NCI-H226 (cell line): ENCODE data around the gene ANKS4B.
A peak's percentile ranks its signal among the peaks of the same experiment; 100 is the strongest.
"Not testable (repeated sequence)": the region's sequence is repeated elsewhere in the genome, so short reads cannot be mapped to it uniquely, and the experiment has no call there.

Source experiments
- DNase-seq: peaks from one replicate; pipeline ENCODE4 v3.0.0-alpha.2; 2015

Gene ANKS4B

GRCh38 chr16:21222495-21223337 is 10.8 kb upstream of the ANKS4B start:
- DNase-seq = no peak

DNA sequence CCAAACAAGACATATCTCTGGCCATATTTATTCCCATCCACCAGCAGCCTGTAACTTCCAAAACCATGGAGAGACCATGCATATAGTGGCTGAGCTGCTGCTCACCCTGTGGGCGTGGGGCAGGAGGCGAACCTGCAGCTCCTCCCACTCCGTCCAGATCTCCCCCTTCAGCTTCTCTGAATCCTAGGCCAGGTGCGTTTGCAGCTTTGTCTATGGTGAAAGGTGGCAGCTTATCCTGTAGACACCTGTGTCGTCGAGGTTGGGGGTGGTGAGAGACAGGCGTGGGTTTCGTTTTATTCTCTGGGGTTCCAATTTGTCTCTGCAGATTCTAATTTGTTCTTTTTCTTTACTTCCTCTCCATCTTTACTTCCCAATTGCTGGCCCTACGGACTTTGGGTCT is 9.7 kb upstream of the ANKS4B start:
- DNase-seq = no peak

- no peak for DNase-seq
Measured at GRCh38 chr16:21224800-21225199, 8.7 kb upstream of the ANKS4B start.

DNA sequence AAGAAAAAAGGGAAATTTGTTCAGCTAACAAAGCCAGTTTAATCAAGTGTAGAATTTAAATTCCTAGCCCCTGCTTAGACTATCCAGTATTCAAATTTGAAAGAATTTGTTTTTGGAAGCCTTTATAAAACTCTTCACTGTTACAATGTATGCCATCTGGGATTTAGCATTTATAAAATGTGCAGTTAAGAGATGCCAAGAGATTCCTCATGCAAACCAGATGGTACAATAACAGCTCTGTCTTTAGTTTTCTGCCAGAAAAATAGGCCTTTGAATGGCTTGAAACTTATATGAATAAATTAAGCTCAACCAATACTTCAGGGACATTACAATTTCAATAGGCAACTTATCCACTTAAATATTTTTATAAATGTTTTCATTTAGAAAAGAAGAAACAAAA is 6.8 kb upstream of the ANKS4B start:
- DNase-seq = no peak

DNA sequence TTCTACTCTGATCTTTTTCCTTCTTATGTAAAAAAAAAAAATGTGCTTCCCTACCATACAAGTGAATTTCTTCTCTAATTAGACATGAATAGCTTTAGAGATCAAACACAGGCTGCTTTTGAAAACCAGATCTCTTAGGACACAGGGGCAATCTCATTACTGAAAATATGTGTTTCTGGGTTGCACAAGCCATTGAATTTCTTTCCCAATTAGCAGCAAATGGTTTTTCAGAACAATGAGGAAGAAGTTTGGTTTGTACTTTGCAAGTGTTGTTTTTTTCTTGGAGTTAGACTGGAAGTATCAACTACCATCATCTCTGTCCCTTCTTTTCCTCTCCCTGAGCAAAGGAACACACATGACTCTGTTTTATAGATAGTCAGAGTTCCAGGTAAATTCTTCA is 5.6 kb upstream of the ANKS4B start:
- DNase-seq = no peak

- DNase-seq = no peak
Measured at GRCh38 chr16:21228361-21228872, 5.1 kb upstream of the ANKS4B start.

- DNase-seq = no peak
Measured at GRCh38 chr16:21233045-21233520, 416 bp upstream of the ANKS4B start.

GRCh38 chr16:21235199-21235585 is 1.7 kb downstream of the ANKS4B start:
- no peak for DNase-seq

DNA sequence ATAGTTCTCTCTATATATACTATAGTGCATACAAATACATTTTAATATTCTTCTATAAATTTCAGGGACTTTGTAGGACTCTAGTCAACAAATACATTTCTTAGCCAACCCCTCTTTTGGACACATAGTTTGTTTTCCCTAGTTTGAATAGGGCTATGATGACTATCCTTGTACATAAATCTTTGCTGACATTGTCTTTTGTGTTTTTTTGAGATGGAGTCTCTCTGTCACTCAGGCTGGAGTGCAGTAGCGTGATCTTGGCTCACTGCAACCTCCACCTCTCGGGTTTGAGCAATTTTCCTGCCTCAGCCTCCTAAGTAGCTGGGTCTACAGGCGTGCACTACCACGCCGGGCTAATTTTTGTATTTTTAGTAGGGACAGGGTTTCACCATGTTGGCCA is 3.3 kb downstream of the ANKS4B start:
- no peak for DNase-seq

- no peak for DNase-seq
Measured at GRCh38 chr16:21239646-21240045, 6.1 kb downstream of the ANKS4B start.

DNA sequence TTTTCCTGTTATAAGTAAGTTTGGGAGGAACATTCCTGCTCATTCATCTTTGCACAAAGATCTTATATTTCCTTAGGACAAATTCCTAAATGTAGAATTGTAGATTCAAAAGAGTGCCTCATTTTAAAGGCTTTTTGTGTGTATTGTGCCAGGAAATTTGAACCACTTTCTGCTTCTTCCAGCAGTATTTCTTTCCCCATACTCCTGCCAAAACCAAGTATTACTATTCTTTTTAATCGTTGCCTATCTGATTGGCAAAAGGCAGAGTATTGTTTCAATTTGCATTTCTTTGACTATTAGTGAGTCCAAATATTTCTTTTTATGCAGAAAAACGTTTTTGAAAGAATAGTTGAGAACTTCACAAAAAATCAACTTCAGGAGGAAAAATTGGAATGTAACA is 9.3 kb downstream of the ANKS4B start:
- no peak for DNase-seq

- no peak for DNase-seq
Measured at GRCh38 chr16:21244518-21245215, 11.2 kb downstream of the ANKS4B start.

DNA sequence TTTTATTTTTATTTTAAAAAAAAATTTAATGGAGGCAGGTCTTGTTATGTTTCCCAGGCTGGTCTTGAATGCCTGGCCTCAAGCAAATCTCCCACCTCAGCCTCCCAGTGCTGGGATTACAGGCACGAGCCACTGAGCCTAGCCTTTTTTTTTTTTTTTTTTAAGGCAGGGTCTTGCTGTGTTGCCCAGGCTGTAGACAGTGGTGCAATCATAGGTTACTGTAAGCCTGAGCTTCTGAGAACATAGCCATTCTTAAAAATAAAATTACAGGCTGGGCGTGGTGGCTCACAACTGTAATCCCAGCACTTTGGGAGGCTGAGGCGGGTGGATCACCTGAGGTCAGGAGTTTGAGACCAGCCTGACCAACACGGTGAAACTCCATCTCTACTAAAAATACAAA is 14.7 kb downstream of the ANKS4B start:
- DNase-seq = not testable (repeated sequence)

DNA sequence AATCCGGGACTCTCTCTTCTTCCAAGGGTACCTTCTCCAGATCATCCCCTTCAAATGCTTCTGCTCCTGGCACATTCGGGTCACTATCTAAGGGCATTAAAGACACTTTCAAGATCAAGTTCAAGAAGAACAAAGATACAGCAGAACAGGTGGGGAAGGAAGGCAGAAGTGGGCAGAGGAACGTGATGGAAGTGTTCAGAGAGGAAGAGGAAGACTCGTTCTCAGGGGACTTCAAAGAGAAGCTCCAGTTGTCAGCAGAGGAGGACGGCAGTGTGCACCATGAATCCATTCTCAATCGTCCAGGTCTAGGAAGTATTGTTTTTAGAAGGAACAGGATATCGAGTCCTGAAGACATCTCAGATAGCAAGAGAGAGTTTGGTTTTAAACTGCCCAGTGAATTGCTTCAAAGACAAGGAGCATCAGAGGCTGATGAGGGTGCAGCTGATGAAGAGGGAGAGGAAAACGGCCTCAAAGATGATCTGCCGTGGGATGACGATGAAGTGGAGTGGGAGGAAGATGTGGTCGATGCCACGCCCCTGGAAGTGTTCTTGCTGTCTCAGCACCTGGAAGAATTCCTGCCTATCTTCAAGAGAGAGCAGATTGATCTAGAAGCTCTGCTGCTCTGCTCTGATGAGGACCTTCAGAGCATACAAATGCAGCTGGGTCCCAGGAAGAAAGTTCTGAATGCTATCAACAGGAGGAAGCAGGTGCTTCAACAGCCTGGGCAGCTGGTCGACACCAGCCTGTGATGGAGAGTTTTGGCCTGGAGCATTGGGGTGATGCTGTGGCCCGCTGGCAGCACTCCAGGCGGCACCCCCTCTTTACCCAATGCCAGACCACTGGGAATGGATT is 16.8 kb downstream of the ANKS4B start:
- DNase-seq = no peak

GRCh38 chr16:21253470-21253869 is 20.0 kb downstream of the ANKS4B start:
- no peak for DNase-seq

- no peak for DNase-seq
Measured at GRCh38 chr16:21256636-21257035, 23.1 kb downstream of the ANKS4B start.

DNA sequence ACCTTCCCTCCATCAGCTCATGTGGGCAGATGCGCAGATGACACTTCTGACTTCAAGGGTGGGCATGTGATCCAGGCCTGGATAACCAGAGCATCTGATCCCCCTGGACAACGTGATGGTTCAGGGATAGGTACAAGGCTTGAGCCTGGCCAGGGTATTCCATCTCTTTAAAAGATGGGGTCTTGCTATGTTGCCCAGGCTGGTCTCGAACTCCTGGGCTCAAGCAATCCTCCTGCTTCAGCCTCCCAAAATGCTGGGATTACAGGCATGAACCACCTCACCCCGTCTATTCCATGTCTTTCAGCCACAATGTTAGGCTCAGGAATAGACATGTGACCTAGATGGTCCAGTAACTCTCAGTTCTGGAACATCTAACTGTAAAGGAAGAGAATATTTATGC is 23.8 kb downstream of the ANKS4B start:
- no peak for DNase-seq

- peak; percentile 63 for DNase-seq
Measured at GRCh38 chr16:21260870-21261791, 27.6 kb downstream of the ANKS4B start.

DNA sequence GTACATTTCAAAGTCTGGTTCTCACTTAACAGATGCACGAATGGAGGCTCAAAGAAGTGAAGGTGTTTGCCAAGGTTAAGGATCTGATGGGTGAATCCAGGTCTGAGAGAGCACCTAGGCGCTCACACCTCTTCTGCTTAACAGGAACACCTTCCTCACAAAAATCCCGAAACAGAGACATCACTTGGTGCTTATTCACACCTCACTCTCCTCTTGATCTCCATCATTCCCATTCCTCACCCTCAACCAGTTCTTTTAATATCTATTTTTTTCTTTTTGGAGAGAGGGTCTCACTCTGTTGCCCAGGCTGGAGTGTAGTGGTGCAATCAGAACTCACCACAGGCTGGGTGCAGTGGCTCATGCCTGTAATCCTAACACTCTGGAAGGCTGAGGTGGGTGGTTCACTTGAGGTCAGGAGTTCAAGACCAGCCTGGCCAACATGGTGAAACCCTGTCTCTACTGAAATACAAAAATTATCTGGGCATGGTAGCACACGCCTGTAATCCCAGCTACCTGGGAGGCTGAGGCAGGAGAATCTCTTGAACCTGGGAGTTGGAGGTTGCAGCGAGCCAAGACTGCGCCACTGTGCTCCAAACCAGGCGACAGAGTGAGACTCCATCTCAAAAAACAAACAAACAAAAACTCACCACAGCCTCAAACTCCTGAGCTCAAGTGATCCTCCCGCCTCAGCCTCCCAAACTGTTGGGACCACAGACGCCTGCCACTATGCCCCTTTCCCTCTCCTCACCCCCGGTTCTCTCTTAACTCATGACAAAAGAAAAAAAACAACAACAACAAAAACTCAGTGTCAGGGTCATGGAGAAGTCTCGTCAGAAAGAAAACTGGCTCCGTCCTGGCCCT is 29.5 kb downstream of the ANKS4B start:
- no peak for DNase-seq

DNA sequence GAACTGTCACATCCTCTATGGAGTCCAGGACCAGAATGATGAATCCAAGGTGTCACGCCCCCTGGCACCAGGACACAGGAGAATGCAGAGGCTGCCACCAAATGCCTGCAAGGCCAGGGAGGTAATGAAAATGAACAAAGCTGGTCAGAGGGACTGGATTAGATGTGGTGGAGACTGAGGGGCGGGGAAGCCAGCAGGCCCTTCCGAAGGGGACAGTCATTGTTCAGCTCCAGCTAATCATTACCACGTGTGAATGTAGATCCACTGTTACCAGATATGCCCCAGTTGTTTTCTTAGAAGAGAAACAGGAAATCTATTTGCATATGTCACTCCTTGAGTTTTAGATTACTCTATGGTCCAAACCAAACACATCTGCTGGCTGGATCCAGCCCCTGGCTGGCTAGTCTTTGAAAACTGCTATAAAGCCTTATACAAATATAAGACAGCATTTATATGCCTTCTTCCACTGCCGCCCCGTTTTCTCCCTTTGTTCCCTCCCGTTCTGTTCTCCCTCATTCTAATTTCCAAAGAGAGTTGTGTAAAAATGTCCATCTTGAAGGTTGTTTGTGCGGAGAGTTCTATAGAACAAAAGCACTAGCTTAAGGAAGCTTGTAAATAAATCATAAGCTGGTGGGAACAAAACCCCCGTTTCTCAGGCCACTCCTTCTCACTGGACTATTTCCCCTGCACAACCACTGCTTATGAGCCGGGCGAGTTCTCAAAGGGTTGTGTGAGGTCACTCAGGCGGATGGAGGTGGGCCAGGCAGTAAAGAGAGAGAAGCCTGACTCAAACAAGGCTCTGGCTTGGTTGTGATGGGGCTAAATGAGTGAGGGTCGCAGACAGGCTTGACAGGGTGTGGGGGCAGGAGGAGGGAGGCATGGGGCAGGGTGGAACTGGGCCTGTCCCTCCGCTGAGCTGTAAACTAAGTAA is 30.4 kb downstream of the ANKS4B start:
- DNase-seq = no peak
